Muscle of leg (tissue), 11 donors: ENCODE results near the gene KRTAP5-7. TPM values are rescaled to one million over a fixed set of nuclear protein-coding genes. Genes with fewer than 3 reads are reported as not detected.

Source experiments
- DNase-seq: peaks from one replicate; pipeline ENCODE4 v3.0.0; 2013
- H3K27ac ChIP-seq: one replicate; pipeline ENCODE4 v1.5.1; 2013; ENCODE audit warnings: mild to moderate bottlenecking, low read length, control low read depth
- H3K27me3 ChIP-seq: one replicate; pipeline ENCODE4 v1.6.1; 2013; ENCODE audit warnings: low read length; ENCODE audit not compliant: control insufficient read depth, insufficient read depth
- H3K36me3 ChIP-seq: one replicate; pipeline ENCODE4 v1.6.1; 2013; ENCODE audit warnings: low read length; ENCODE audit not compliant: control insufficient read depth, insufficient read depth
- H3K4me1 ChIP-seq: one replicate; pipeline ENCODE4 v1.6.1; 2013; ENCODE audit warnings: low read length; ENCODE audit not compliant: control insufficient read depth, insufficient read depth
- H3K4me3 ChIP-seq: one replicate; pipeline ENCODE4 v1.5.1; 2013; ENCODE audit warnings: low read length, control low read depth
- H3K9me3 ChIP-seq: replicated peaks from 2 replicates; pipeline ENCODE4 v1.6.1; 2013; ENCODE audit warnings: low read depth, low read length; ENCODE audit not compliant: control insufficient read depth
- WGBS: methylation state at CpG from one replicate; pipeline ENCODE4 v1.1.5; 2013; ENCODE audit warnings: missing lambda C conversion rate; ENCODE audit not compliant: insufficient coverage; 5-methylcytosine and 5-hydroxymethylcytosine counted together
- polyA plus RNA-seq, 8 donors: library from polyadenylated mRNA; unstranded; fragments of 120-200 nt; gene quantifications; one replicate each; pipeline versions ENCODE4 v1.2.1 to v1.2.3, GENCODE V29; 2013; ENCODE audit warnings: inconsistent platforms in 1 of 8, low replicate concordance in 1 of 8; ENCODE audit not compliant: insufficient read length in 8 of 8, insufficient read depth in 1 of 8
- total RNA-seq: library from RNA; stranded (reverse); fragments of 120-200 nt; gene quantifications from one replicate; pipeline ENCODE4 v1.2.4, GENCODE V29; 2013

The KRTAP5-7 gene
- total and polyA plus RNA-seq, 9 donors: 0.09 to 0.24 TPM; not detected in 7

GRCh38 chr11:71542879-71543777 is 16.1 kb downstream of the KRTAP5-7 start:
- peaks cover 4% of the 10 kb centered on the region for H3K9me3 ChIP-seq
- peak; percentile 4 for DNase-seq
- WGBS: 57% methylated on average over 12 of the region's 15 CpGs
- peaks cover 1% of the 10 kb centered on the region for H3K4me1 ChIP-seq
- H3K27ac ChIP-seq: no peak overlapping the region
- H3K4me3 ChIP-seq: no peak overlapping the region
- H3K27me3 ChIP-seq: peaks cover 5% of the 10 kb centered on the region
- no peaks in the 10 kb centered on the region for H3K36me3 ChIP-seq

GRCh38 chr11:71543866-71544265 is 16.8 kb downstream of the KRTAP5-7 start:
- whole genome bisulfite sequencing: 43% methylated on average over 5 of the region's 8 CpGs
- H3K36me3 ChIP-seq: no peaks in the 10 kb centered on the region
- peaks cover 5% of the 10 kb centered on the region for H3K27me3 ChIP-seq
- peak; percentile 7 for DNase-seq
- H3K4me1 ChIP-seq: peaks cover 7% of the 10 kb centered on the region
- no peak overlapping the region for H3K27ac ChIP-seq
- no peak overlapping the region for H3K4me3 ChIP-seq
- H3K9me3 ChIP-seq: peaks cover 4% of the 10 kb centered on the region

- WGBS: 100% methylated on average over 1 of the region's 6 CpGs
These were observed 17.6 kb downstream of the KRTAP5-7 start for GRCh38 chr11:71544525-71545214.

GRCh38 chr11:71545405-71545966 is 18.4 kb downstream of the KRTAP5-7 start:
- Histone ChIP-seq H3K27ac (no peak overlapping the region), H3K4me3 (no peak overlapping the region), H3K4me1 (peaks cover 7% of the 10 kb centered on the region), H3K36me3 (no peaks in the 10 kb centered on the region), H3K27me3 (peaks cover 5% of the 10 kb centered on the region), H3K9me3 (peaks cover 4% of the 10 kb centered on the region)
- WGBS: 86% methylated on average over 4 of the region's 12 CpGs
- no peak for DNase-seq

More at GRCh38 chr11:71544525-71545214, 17.6 kb downstream of the KRTAP5-7 start:
- Histone ChIP-seq H3K4me1 (peaks cover 7% of the 10 kb centered on the region), H3K27me3 (peaks cover 5% of the 10 kb centered on the region), H3K27ac (no peak overlapping the region), H3K36me3 (no peaks in the 10 kb centered on the region), H3K9me3 (peaks cover 4% of the 10 kb centered on the region), H3K4me3 (no peak overlapping the region)
- no peak for DNase-seq

GRCh38 chr11:71548120-71548519 is 21.1 kb downstream of the KRTAP5-7 start, which contains the start of gene KRTAP5-9:
KRTAP5-9 (plus strand) TSS chr11:71548420; CDS start chr11:71548658, 238 bp downstream.
- no peak within 1 kb of the TSS for H3K4me3 ChIP-seq
- peaks cover 4% of the 10 kb centered on the region for H3K9me3 ChIP-seq
- peaks cover 7% of the 10 kb centered on the region for H3K4me1 ChIP-seq
- WGBS: 64% methylated on average over 3 of the region's 5 CpGs
- peaks cover 5% of the 10 kb centered on the region for H3K27me3 ChIP-seq
- no peaks in the 10 kb centered on the region for H3K36me3 ChIP-seq
- no peak within 1 kb of the TSS for H3K27ac ChIP-seq
- peak; percentile 9 for DNase-seq

GRCh38 chr11:71548716-71549151 is 21.7 kb downstream of the KRTAP5-7 start:
- no peak overlapping the region for H3K27ac ChIP-seq
- H3K4me3 ChIP-seq: no peak overlapping the region
- 25% methylated on average over 5 of the region's 5 CpGs for WGBS
- peak; percentile 17 for DNase-seq
- peaks cover 7% of the 10 kb centered on the region for H3K4me1 ChIP-seq
- H3K36me3 ChIP-seq: no peaks in the 10 kb centered on the region
- peaks cover 4% of the 10 kb centered on the region for H3K9me3 ChIP-seq
- H3K27me3 ChIP-seq: peaks cover 5% of the 10 kb centered on the region

- no peak overlapping the region for H3K27ac ChIP-seq
- H3K9me3 ChIP-seq: peaks cover 4% of the 10 kb centered on the region
- peak; percentile 13 for DNase-seq
- H3K36me3 ChIP-seq: no peaks in the 10 kb centered on the region
- no peak overlapping the region for H3K4me3 ChIP-seq
- WGBS: no CpG with 5 or more reads among the region's 1 CpG
- H3K27me3 ChIP-seq: peaks cover 2% of the 10 kb centered on the region
- H3K4me1 ChIP-seq: peaks cover 7% of the 10 kb centered on the region
These were observed 24.6 kb downstream of the KRTAP5-7 start for GRCh38 chr11:71551711-71552110.

- no peaks in the 10 kb centered on the region for H3K27me3 ChIP-seq
- DNase-seq: no peak
- H3K36me3 ChIP-seq: no peaks in the 10 kb centered on the region
- 84% methylated on average over 6 of the region's 6 CpGs for WGBS
- H3K4me3 ChIP-seq: no peak overlapping the region
- no peaks in the 10 kb centered on the region for H3K9me3 ChIP-seq
- H3K27ac ChIP-seq: no peak overlapping the region
- H3K4me1 ChIP-seq: no peaks in the 10 kb centered on the region
These were observed 27.9 kb downstream of the KRTAP5-7 start for GRCh38 chr11:71554996-71555395.

- H3K27ac ChIP-seq: no peak overlapping the region
- no peaks in the 10 kb centered on the region for H3K36me3 ChIP-seq
- WGBS: 82% methylated on average over 11 of the region's 11 CpGs
- no peaks in the 10 kb centered on the region for H3K27me3 ChIP-seq
- no peak for DNase-seq
- H3K4me3 ChIP-seq: no peak overlapping the region
- H3K9me3 ChIP-seq: no peaks in the 10 kb centered on the region
- no peaks in the 10 kb centered on the region for H3K4me1 ChIP-seq
These were observed 28.4 kb downstream of the KRTAP5-7 start for GRCh38 chr11:71555508-71555907.

- DNase-seq: no peak
- Histone ChIP-seq H3K4me3 (no peak overlapping the region), H3K27ac (no peak overlapping the region), H3K27me3 (no peaks in the 10 kb centered on the region), H3K9me3 (no peaks in the 10 kb centered on the region), H3K36me3 (no peaks in the 10 kb centered on the region), H3K4me1 (no peaks in the 10 kb centered on the region)
- WGBS: 67% methylated on average over 1 of the region's 4 CpGs
These were observed 29.0 kb downstream of the KRTAP5-7 start for GRCh38 chr11:71556018-71556417.
